Measurements from ENCODE around the gene MSMB. TPM values are rescaled to one million over a fixed set of nuclear protein-coding genes. Genes with fewer than 3 reads are reported as not detected.
A peak's percentile ranks its signal among the peaks of the same experiment; 100 is the strongest.

Gene MSMB
- total and polyA plus RNA-seq, 9 of the 15 experiments (the other 6 are each of a cell fraction or from before 2014, with no cell fraction given), result 0.21 to 0.60 TPM; not detected in 7

DNA sequence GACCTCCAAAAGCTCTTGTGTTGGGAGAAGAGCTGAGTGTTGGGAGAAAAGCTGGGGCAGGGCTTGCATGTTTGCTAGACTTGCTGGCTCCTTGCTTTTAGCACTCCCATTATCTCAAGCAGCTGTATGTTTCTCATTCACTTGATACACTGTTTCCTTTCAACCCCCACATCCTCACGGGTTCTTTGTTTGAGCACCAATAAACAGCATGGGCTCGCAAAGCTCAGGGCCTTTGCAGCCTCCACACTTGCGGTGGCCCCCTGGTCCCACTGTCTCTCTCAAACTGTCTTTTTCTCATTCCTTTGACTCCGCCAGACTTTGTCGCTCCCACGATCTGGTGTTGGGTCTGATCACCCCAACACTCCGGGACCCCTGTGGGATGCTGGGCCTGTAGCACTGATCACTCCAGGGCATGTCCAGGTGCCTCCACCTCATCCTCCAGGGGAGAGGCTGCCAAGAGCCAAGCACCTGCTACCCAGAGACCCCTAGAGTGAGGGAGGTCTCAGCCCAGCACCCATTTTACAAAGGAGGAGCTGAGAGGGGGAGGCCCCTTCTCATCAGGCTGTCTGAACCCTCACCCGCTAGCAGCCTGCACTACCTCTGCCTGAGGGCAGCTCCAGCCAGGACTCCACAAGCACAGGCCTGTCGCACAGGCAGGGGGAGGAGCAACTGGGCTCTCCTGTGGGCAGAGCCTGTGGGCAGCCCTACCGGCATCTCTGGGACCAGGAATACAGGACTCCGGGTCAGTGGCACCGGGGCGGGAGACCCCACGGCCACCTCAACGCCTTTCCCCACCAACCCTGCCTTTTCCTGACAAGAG is 49.1 kb upstream of the MSMB start:
- Histone ChIP-seq H3K9me1 (ENCODE audit: control insufficient read depth, insufficient read depth, low read length) (no peaks in the 10 kb centered on the region), H3K27ac (ENCODE audit: extremely low read depth, low read depth, low read length) (no peak overlapping the region), H3K9ac (ENCODE audit: insufficient read depth in 1 of 2, low read depth in 2 of 2, low read length in 2 of 2) (peak overlapping the region in 1 of 2 experiments; percentile 70; a peak in 2 of 4 replicates), H3K9me3 (replicated peaks; ENCODE audit: control insufficient read depth, insufficient read depth, low read depth, low read length) (no peaks in the 10 kb centered on the region), H3K79me2 (ENCODE audit: control insufficient read depth, insufficient read depth, low read length) (no peaks in the 10 kb centered on the region), H3K36me3 (ENCODE audit: control insufficient read depth, insufficient read depth, low read length) (no peaks in the 10 kb centered on the region), H3K4me3 (no peak overlapping the region), H3K4me1 (replicated peaks in 1 of 2; ENCODE audit: control insufficient read depth in 2 of 2, insufficient read depth in 2 of 2, low read length in 2 of 2) (peaks cover 0 to 23% of the 10 kb centered on the region in 2 experiments; a peak in 4 of 5 replicates), H3K4me2 (ENCODE audit: insufficient read depth, low read length) (no peak overlapping the region), H3K27me3 (ENCODE audit: control insufficient read depth in 2 of 2, insufficient read depth in 2 of 2, low read length in 2 of 2) (peaks cover 0 to 27% of the 10 kb centered on the region in 2 experiments; a peak in 3 of 5 replicates), H2AFZ (ENCODE audit: low read depth, low read length) (peak overlapping the region; percentile 10; the same call in 1 of the 2 replicates), H4K20me1 (replicated peaks; ENCODE audit: control insufficient read depth, insufficient read depth, low read length) (no peaks in the 10 kb centered on the region)
- CTCF ChIA-PET (ENCODE audit: low intra/inter-chr PET ratio), result no interaction called here
- BruUV-seq (replicated peaks), result no TSS peak
- TF ChIP-seq HNRNPUL1 (IDR thresholded peaks at IDR 0.05; ENCODE audit: low read length) (no peak), TCFL5 (CRISPR knock-in tag; conservative IDR thresholded peaks at IDR 0.05) (no peak), TAF9B (IDR thresholded peaks at IDR 0.05; ENCODE audit: partially characterized antibody) (no peak), HMG20B (CRISPR knock-in tag; IDR thresholded peaks at IDR 0.05) (no peak), GMEB1 (CRISPR knock-in tag; IDR thresholded peaks at IDR 0.05) (no peak)
- ATAC-seq (0 out of 3 replicates have a peak, but pooled peaks have one; percentile 6), DNase-seq (ENCODE audit: extremely low read depth in 1 of 4, low spot score in 3 of 4) (no peak), FAIRE-seq (no peak)
- POLR2A ChIA-PET, result no interaction called here
- in situ Hi-C loops (cut with MboI) (loop anchor here (25.0 kb wide), 1 partner anchor 1667 kb away; the partner anchor contains the start of gene SYT15B), intact Hi-C loops (cut with micrococcal nuclease) (no loop called here)
- 22% methylated on average over 15 of the region's 15 CpGs for WGBS (ENCODE audit: insufficient coverage, low coverage, missing lambda C conversion rate)
